Keratinocyte (primary cell): Measurements from ENCODE around the gene PRKD2. TPM values are rescaled to one million over a fixed set of nuclear protein-coding genes. Genes with fewer than 3 reads are reported as not detected.

Source experiments
- DNase-seq: peaks from one replicate; pipeline ENCODE4 v3.0.0-alpha.2; 2011; ENCODE audit warnings: low read depth, missing footprints, low spot score
- FAIRE-seq: peaks from 2 replicates; lab custom pipeline; 2011; peaks lifted over from hg19 to GRCh38; lab: Jason Lieb, UNC
- H2AFZ ChIP-seq: 2 replicates; pipeline ENCODE4 v1.6.0; 2012; ENCODE audit warnings: low read length, control low read depth, inconsistent platforms; ENCODE audit not compliant: control insufficient read depth
- H3K27ac ChIP-seq: 2 replicates; pipeline ENCODE4 v1.5.1; 2011; ENCODE audit warnings: low read length; ENCODE audit not compliant: control insufficient read depth, insufficient read depth
- H3K27me3 ChIP-seq: 3 replicates; pipeline ENCODE4 v1.6.0; 2011; ENCODE audit warnings: low read length; ENCODE audit not compliant: control insufficient read depth, insufficient read depth; ENCODE audit errors: extremely low read depth
- H3K36me3 ChIP-seq, 2 experiments: 2 replicates in 1 of 2; 3 replicates in 1 of 2; pipeline ENCODE4 v1.5.1; 2011; ENCODE audit warnings: low read length in 2 of 2, mild to moderate bottlenecking in 1 of 2; ENCODE audit not compliant: control insufficient read depth in 2 of 2, insufficient read depth in 2 of 2; ENCODE audit errors: extremely low read depth in 1 of 2
- H3K4me1 ChIP-seq: 3 replicates; pipeline ENCODE4 v1.5.1; 2011; ENCODE audit warnings: low read length; ENCODE audit not compliant: control insufficient read depth, insufficient read depth; ENCODE audit errors: extremely low read depth
- H3K4me2 ChIP-seq: 3 replicates; pipeline ENCODE4 v1.6.0; 2011; ENCODE audit warnings: low read depth, low read length; ENCODE audit not compliant: control insufficient read depth, insufficient read depth; ENCODE audit errors: extremely low read depth
- H3K4me3 ChIP-seq, 3 experiments: fragments of 200-600 bp in 1 of 3; sonication (generic) in 1 of 3; 2 replicates in 2 of 3; 3 replicates in 1 of 3; pipeline ENCODE4 v1.5.1; 2011 to 2016; ENCODE audit warnings: low read length in 3 of 3, mild to moderate bottlenecking in 3 of 3, control low read depth in 2 of 3, inconsistent platforms in 1 of 3, low read depth in 1 of 3, mixed read lengths in 1 of 3, mixed run types in 1 of 3, moderate library complexity in 1 of 3; ENCODE audit not compliant: control insufficient read depth in 2 of 3, insufficient read depth in 2 of 3; ENCODE audit errors: extremely low read depth in 1 of 3
- H3K79me2 ChIP-seq: 2 replicates; pipeline ENCODE4 v1.6.0; 2012; ENCODE audit warnings: low read length; ENCODE audit not compliant: control insufficient read depth, insufficient read depth
- H3K9ac ChIP-seq: 3 replicates; pipeline ENCODE4 v1.6.0; 2011; ENCODE audit warnings: low read length; ENCODE audit not compliant: control insufficient read depth, insufficient read depth; ENCODE audit errors: extremely low read depth
- H3K9me1 ChIP-seq: 3 replicates; pipeline ENCODE4 v1.6.0; 2011; ENCODE audit warnings: low read length; ENCODE audit not compliant: control insufficient read depth, insufficient read depth; ENCODE audit errors: extremely low read depth
- H3K9me3 ChIP-seq: 2 replicates; pipeline ENCODE4 v1.5.1; 2012; ENCODE audit warnings: low read depth, low read length; ENCODE audit not compliant: control insufficient read depth
- H4K20me1 ChIP-seq: 3 replicates; pipeline ENCODE4 v1.6.0; 2011; ENCODE audit warnings: low read length; ENCODE audit not compliant: control insufficient read depth, insufficient read depth; ENCODE audit errors: extremely low read depth
- CTCF ChIP-seq, 3 experiments: IDR thresholded peaks in 1 of 3; conservative IDR thresholded peaks in 1 of 3; optimal IDR thresholded peaks in 1 of 3; 2 replicates in 2 of 3; 3 replicates in 1 of 3; pipeline versions ENCODE3 to v1.5.1; 2011; ENCODE audit warnings: low read length in 3 of 3, mild to moderate bottlenecking in 3 of 3, moderate library complexity in 2 of 3, control low read depth in 1 of 3, inconsistent platforms in 1 of 3; ENCODE audit not compliant: insufficient read depth in 2 of 3; ENCODE audit errors: extremely low read depth in 1 of 3
- EZH2 ChIP-seq: IDR thresholded peaks from one replicate; pipeline ENCODE4 v1.6.1; 2012; ENCODE audit warnings: inconsistent platforms, mild to moderate bottlenecking, low read length, moderate library complexity
- dilution Hi-C: fragments of 300-500 bp; cut with MboI; formaldehyde crosslinking; loops from one replicate; pipeline ENCODE4 v1.7.0; 2020; ENCODE audit warnings: low sequenced_read_pairs; ENCODE audit not compliant: extremely low pct_ligation_motif_present
- polyA plus RNA-seq, 5 experiments: library from polyadenylated mRNA; depleted of rRNA in 3 of 5; stranded (reverse) in 3 of 5; stranded (forward) in 1 of 5; unstranded in 1 of 5; fragments of >200 nt; gene quantifications; 1 replicate in 1 of 5; 2 replicates in 3 of 5; 3 replicates in 1 of 5; pipeline versions ENCODE4 v1.2.1 to v1.2.3, GENCODE V29; 2011 to 2012; ENCODE audit warnings: missing spikeins in 2 of 5, low read depth in 1 of 5, low replicate concordance in 1 of 5

Gene PRKD2
- polyA plus RNA-seq, 1 donor (not counting 4 experiments of a cell fraction or from before 2014, with no cell fraction given), result 9.9 TPM

GRCh38 chr19:46745030-46745429, 28.1 kb upstream of the PRKD2 start:
- Histone ChIP-seq H2AFZ (no peak overlapping the region), H3K27ac (peak overlapping the region; percentile 27), H4K20me1 (peaks cover 27% of the 10 kb centered on the region), H3K9me1 (peaks cover 3% of the 10 kb centered on the region), H3K27me3 (no peaks in the 10 kb centered on the region), H3K4me2 (peak overlapping the region; percentile 94), H3K4me3 (peak overlapping the region; percentile 92 to 98 (median 94)), H3K9me3 (no peaks in the 10 kb centered on the region), H3K9ac (peak overlapping the region; percentile 89), H3K79me2 (peaks cover 65% of the 10 kb centered on the region), H3K36me3 (peaks cover 4 to 24% of the 10 kb centered on the region in 2 experiments), H3K4me1 (peaks cover 18% of the 10 kb centered on the region)
- FAIRE-seq, result no peak
- dilution Hi-C loops, result no loop called here
- DNase-seq, result no peak
- TF ChIP-seq EZH2 (no peak), CTCF (optimal IDR thresholded peaks at IDR 0.05 in 1 of 3, IDR thresholded peaks at IDR 0.05 in 1 of 3, conservative IDR thresholded peaks at IDR 0.05 in 1 of 3; ENCODE audit: extremely low read depth in 1 of 3, insufficient read depth in 2 of 3, low read length in 3 of 3) (no peak)

- Histone ChIP-seq H3K27me3 (no peaks in the 10 kb centered on the region), H3K36me3 (peaks cover 4 to 26% of the 10 kb centered on the region in 2 experiments), H2AFZ (no peak overlapping the region), H3K4me3 (peak overlapping the region in 2 of 3 experiments; percentile 92 to 94), H3K27ac (no peak overlapping the region), H3K4me2 (peak overlapping the region; percentile 94), H3K9me1 (peaks cover 3% of the 10 kb centered on the region), H3K4me1 (peaks cover 18% of the 10 kb centered on the region), H3K9me3 (no peaks in the 10 kb centered on the region), H3K9ac (no peak overlapping the region), H4K20me1 (peaks cover 27% of the 10 kb centered on the region), H3K79me2 (peaks cover 73% of the 10 kb centered on the region)
- dilution Hi-C loops, result no loop called here
- TF ChIP-seq EZH2 (no peak), CTCF (optimal IDR thresholded peaks at IDR 0.05 in 1 of 3, IDR thresholded peaks at IDR 0.05 in 1 of 3, conservative IDR thresholded peaks at IDR 0.05 in 1 of 3; ENCODE audit: extremely low read depth in 1 of 3, insufficient read depth in 2 of 3, low read length in 3 of 3) (no peak)
- FAIRE-seq (no peak), DNase-seq (no peak)
Observed at GRCh38 chr19:46744005-46744691, 27.2 kb upstream of the PRKD2 start.
